Lower leg skin (tissue), 3 donors: Measurements from ENCODE around the gene SCN1B.

Experiments used
- POLR2A ChIP-seq, 2 donors: fragments of 450-650 bp; IDR thresholded peaks; one replicate each; pipeline ENCODE4 v1.6.1; 2016 to 2017; ENCODE audit warnings: antibody characterized with exemption in 2 of 2, mild to moderate bottlenecking in 1 of 2, moderate library complexity in 1 of 2
- TF ChIP-seq, protein P1 (sequence below), 3 donors: fragments of 450-650 bp; IDR thresholded peaks; one replicate each; pipeline ENCODE4 v1.5.1; 2016; ENCODE audit warnings: antibody characterized with exemption in 3 of 3, mild to moderate bottlenecking in 3 of 3, moderate library complexity in 2 of 3

DNA sequence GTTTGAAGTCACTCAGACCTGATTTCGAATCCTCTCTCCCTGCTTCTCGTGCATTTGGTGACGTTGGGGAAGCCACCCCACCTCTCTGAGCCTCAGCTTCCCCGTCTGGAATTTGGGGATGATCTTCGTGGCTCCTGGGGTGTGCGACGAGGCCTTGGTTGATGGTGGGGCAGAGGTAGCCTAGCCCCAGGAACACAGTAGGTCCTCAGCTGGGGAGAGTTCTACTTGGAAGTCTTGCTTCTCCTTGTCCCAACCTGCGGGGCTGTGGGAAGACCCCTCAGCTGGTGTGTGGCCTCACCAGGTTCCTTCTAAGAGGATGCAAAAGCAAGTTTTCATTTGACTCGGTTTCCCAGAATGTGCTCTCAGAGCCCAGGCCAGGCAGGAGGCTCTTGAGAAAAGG is 24.4 kb downstream of the SCN1B start:
- no peak for TF ChIP-seq POLR2A (IDR thresholded peaks at IDR 0.05)
- TF ChIP-seq, protein P1, sequence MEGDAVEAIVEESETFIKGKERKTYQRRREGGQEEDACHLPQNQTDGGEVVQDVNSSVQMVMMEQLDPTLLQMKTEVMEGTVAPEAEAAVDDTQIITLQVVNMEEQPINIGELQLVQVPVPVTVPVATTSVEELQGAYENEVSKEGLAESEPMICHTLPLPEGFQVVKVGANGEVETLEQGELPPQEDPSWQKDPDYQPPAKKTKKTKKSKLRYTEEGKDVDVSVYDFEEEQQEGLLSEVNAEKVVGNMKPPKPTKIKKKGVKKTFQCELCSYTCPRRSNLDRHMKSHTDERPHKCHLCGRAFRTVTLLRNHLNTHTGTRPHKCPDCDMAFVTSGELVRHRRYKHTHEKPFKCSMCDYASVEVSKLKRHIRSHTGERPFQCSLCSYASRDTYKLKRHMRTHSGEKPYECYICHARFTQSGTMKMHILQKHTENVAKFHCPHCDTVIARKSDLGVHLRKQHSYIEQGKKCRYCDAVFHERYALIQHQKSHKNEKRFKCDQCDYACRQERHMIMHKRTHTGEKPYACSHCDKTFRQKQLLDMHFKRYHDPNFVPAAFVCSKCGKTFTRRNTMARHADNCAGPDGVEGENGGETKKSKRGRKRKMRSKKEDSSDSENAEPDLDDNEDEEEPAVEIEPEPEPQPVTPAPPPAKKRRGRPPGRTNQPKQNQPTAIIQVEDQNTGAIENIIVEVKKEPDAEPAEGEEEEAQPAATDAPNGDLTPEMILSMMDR (IDR thresholded peaks at IDR 0.05) = no peak
